ENCODE results near the gene PSMF1. TPM values are rescaled to one million over a fixed set of nuclear protein-coding genes. Genes with fewer than 3 reads are reported as not detected.

Gene PSMF1
- total RNA-seq, 1 donor from 2014 or later: 133 TPM

DNA sequence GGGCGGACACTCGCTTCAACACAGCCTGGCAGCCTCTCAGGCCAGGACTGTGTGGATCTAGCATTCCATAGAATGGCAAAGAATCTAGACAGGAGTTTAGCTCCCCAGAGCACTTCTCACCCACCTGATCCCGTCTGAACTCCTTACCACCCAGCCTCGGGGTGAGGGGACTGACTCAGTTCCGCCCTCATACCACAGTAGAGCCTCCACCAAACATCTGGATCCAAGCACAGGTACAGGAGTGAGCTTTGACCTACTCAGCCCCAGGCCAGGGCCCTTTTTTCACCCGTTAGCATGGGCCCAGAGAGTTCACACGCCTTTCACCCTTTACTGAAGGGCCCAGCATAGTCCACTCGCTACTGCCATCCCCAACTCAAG lies 715 bp downstream of the PSMF1 start:
- no peak for TF ChIP-seq EZH2 (IDR thresholded peaks at IDR 0.05; ENCODE audit: insufficient read depth, low read length)
- TF ChIP-seq, protein P1, sequence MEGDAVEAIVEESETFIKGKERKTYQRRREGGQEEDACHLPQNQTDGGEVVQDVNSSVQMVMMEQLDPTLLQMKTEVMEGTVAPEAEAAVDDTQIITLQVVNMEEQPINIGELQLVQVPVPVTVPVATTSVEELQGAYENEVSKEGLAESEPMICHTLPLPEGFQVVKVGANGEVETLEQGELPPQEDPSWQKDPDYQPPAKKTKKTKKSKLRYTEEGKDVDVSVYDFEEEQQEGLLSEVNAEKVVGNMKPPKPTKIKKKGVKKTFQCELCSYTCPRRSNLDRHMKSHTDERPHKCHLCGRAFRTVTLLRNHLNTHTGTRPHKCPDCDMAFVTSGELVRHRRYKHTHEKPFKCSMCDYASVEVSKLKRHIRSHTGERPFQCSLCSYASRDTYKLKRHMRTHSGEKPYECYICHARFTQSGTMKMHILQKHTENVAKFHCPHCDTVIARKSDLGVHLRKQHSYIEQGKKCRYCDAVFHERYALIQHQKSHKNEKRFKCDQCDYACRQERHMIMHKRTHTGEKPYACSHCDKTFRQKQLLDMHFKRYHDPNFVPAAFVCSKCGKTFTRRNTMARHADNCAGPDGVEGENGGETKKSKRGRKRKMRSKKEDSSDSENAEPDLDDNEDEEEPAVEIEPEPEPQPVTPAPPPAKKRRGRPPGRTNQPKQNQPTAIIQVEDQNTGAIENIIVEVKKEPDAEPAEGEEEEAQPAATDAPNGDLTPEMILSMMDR (IDR thresholded peaks at IDR 0.05; ENCODE audit: insufficient read depth, low read depth, low read length): no peak
- Histone ChIP-seq H3K27me3 (ENCODE audit: insufficient read depth, low read length) (no peaks in the 10 kb centered on the region), H3K9me3 (ENCODE audit: insufficient read depth, low read depth, low read length) (no peaks in the 10 kb centered on the region), H3K4me1 (ENCODE audit: insufficient read depth, low read length) (peaks cover 12% of the 10 kb centered on the region), H3K4me2 (ENCODE audit: low read length) (peak overlapping the region; percentile 100), H3K36me3 (ENCODE audit: insufficient read depth, low read length) (no peaks in the 10 kb centered on the region), H3K79me2 (ENCODE audit: insufficient read depth, low read length) (peaks cover 64% of the 10 kb centered on the region), H3K27ac (ENCODE audit: low read depth, low read length) (peak overlapping the region; percentile 59), H3K4me3 (ENCODE audit: insufficient read depth, low read depth, low read length) (peak overlapping the region; percentile 96), H3K9ac (ENCODE audit: low read length) (peak overlapping the region; percentile 95), H2AFZ (ENCODE audit: low read depth, low read length) (peak overlapping the region; percentile 92), H4K20me1 (ENCODE audit: insufficient read depth, low read length) (peaks cover 45% of the 10 kb centered on the region)
- Mint-ChIP-seq H3K4me3 (ENCODE audit: unreplicated experiment) (peak overlapping the region; percentile 100), H3K36me3 (ENCODE audit: low read depth, unreplicated experiment) (peaks cover 1% of the 10 kb centered on the region), H3K4me1 (ENCODE audit: low read depth, unreplicated experiment) (peaks cover 25% of the 10 kb centered on the region), H3K9me3 (ENCODE audit: unreplicated experiment) (no peaks in the 10 kb centered on the region), H3K27me3 (ENCODE audit: low read depth, unreplicated experiment) (no peaks in the 10 kb centered on the region), H3K27ac (ENCODE audit: unreplicated experiment) (peak overlapping the region; percentile 77)
- no peak for FAIRE-seq
- no peak for DNase-seq (ENCODE audit: low read depth)

DNA sequence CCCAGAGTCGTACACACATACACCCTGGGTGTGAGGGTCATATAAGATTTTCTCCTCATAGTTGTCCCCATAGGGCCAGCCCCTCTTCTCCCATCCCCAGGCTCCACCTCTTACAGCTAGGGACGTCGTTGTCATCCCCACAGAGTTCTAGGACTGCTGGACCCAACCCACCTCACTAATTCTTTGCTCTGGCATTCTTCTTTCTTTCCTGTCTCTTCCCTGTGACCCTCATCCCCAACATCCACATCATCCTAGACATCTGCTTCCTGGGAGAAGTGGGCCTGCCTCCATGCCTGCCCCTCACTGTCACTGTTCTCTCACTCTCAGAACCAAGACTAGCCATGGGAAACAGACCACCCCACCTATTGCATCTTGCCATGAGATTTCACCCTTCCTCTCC lies 1.1 kb downstream of the PSMF1 start:
- Histone ChIP-seq H3K9ac (ENCODE audit: low read length) (peak overlapping the region; percentile 95), H3K36me3 (ENCODE audit: insufficient read depth, low read length) (no peaks in the 10 kb centered on the region), H4K20me1 (ENCODE audit: insufficient read depth, low read length) (peaks cover 50% of the 10 kb centered on the region), H2AFZ (ENCODE audit: low read depth, low read length) (no peak overlapping the region), H3K27ac (ENCODE audit: low read depth, low read length) (peak overlapping the region; percentile 59), H3K27me3 (ENCODE audit: insufficient read depth, low read length) (no peaks in the 10 kb centered on the region), H3K4me1 (ENCODE audit: insufficient read depth, low read length) (peaks cover 12% of the 10 kb centered on the region), H3K4me2 (ENCODE audit: low read length) (peak overlapping the region; percentile 100), H3K9me3 (ENCODE audit: insufficient read depth, low read depth, low read length) (no peaks in the 10 kb centered on the region), H3K79me2 (ENCODE audit: insufficient read depth, low read length) (peaks cover 68% of the 10 kb centered on the region), H3K4me3 (ENCODE audit: insufficient read depth, low read depth, low read length) (peak overlapping the region; percentile 96)
- Mint-ChIP-seq H3K9me3 (ENCODE audit: unreplicated experiment) (no peaks in the 10 kb centered on the region), H3K27me3 (ENCODE audit: low read depth, unreplicated experiment) (no peaks in the 10 kb centered on the region), H3K4me3 (ENCODE audit: unreplicated experiment) (peak overlapping the region; percentile 100), H3K36me3 (ENCODE audit: low read depth, unreplicated experiment) (peaks cover 1% of the 10 kb centered on the region), H3K27ac (ENCODE audit: unreplicated experiment) (peak overlapping the region; percentile 77), H3K4me1 (ENCODE audit: low read depth, unreplicated experiment) (peaks cover 25% of the 10 kb centered on the region)
- no peak for TF ChIP-seq EZH2 (IDR thresholded peaks at IDR 0.05; ENCODE audit: insufficient read depth, low read length)
- TF ChIP-seq, protein P1 (IDR thresholded peaks at IDR 0.05; ENCODE audit: insufficient read depth, low read depth, low read length): no peak
- no peak for FAIRE-seq
- no peak for DNase-seq (ENCODE audit: low read depth)

DNA sequence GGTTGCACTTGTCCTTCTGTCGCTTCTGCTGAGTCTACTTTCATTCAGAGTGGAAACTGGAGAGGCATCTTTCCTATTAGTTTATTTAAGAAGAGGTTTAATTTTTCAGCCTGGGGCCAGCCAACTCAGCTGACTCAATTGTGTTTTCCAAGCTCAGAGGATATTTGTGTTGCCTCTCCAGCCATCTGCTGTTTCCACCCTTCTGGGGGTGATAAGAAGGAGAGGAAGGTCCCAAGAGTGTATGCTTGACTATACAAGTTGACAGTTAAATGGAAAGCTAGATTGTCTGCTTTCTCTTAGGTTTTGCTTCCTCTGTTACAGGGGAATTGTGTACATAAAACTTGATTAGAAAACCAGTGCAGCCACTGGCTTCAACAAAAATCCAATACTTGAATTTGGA lies 3.0 kb downstream of the PSMF1 start:
- Mint-ChIP-seq H3K9me3 (ENCODE audit: unreplicated experiment) (no peaks in the 10 kb centered on the region), H3K4me3 (ENCODE audit: unreplicated experiment) (peak overlapping the region; percentile 40), H3K27me3 (ENCODE audit: low read depth, unreplicated experiment) (no peaks in the 10 kb centered on the region), H3K27ac (ENCODE audit: unreplicated experiment) (no peak overlapping the region), H3K4me1 (ENCODE audit: low read depth, unreplicated experiment) (peaks cover 25% of the 10 kb centered on the region), H3K36me3 (ENCODE audit: low read depth, unreplicated experiment) (peaks cover 4% of the 10 kb centered on the region)
- Histone ChIP-seq H3K4me2 (ENCODE audit: low read length) (no peak overlapping the region), H3K4me1 (ENCODE audit: insufficient read depth, low read length) (peaks cover 12% of the 10 kb centered on the region), H3K9me3 (ENCODE audit: insufficient read depth, low read depth, low read length) (no peaks in the 10 kb centered on the region), H3K4me3 (ENCODE audit: insufficient read depth, low read depth, low read length) (no peak overlapping the region), H3K79me2 (ENCODE audit: insufficient read depth, low read length) (peaks cover 75% of the 10 kb centered on the region), H3K27ac (ENCODE audit: low read depth, low read length) (no peak overlapping the region), H3K27me3 (ENCODE audit: insufficient read depth, low read length) (no peaks in the 10 kb centered on the region), H3K9ac (ENCODE audit: low read length) (no peak overlapping the region), H4K20me1 (ENCODE audit: insufficient read depth, low read length) (peaks cover 58% of the 10 kb centered on the region), H2AFZ (ENCODE audit: low read depth, low read length) (no peak overlapping the region), H3K36me3 (ENCODE audit: insufficient read depth, low read length) (no peaks in the 10 kb centered on the region)
- DNase-seq (ENCODE audit: low read depth): no peak
- TF ChIP-seq EZH2 (IDR thresholded peaks at IDR 0.05; ENCODE audit: insufficient read depth, low read length): no peak
- TF ChIP-seq, protein P1 (IDR thresholded peaks at IDR 0.05; ENCODE audit: insufficient read depth, low read depth, low read length): no peak
- no peak for FAIRE-seq
